IMR-90 (cell line): ENCODE measurements around the gene CD99. TPM values are rescaled to one million over a fixed set of nuclear protein-coding genes. Genes with fewer than 3 reads are reported as not detected.

Experiments
- ATAC-seq: fragments of 200-7000 bp; cut with Tn5 transposase; 2 replicates; pipeline ENCODE4 v1.9.1; 2020; ENCODE audit warnings: low read depth, mild to moderate bottlenecking, moderate library complexity
- BruUV-seq: library from RNA; stranded (reverse); fragments of 400-500 nt; replicated peaks from 2 replicates; lab custom pipeline; 2021; lab: Mats Ljungman, UMichigan
- CTCF ChIA-PET: fragments of 300-600 bp; formaldehyde crosslinking; extraction: SDS; loops from one replicate; lab custom pipeline; 2021; ENCODE audit warnings: antibody characterized with exemption; lab: Yijun Ruan, JAX
- POLR2A ChIA-PET: fragments of 300-600 bp; sonication (Branson Sonifier 250); formaldehyde crosslinking; loops from one replicate; lab custom pipeline; 2022; ENCODE audit warnings: antibody characterized with exemption; ENCODE audit not compliant: unreplicated experiment; lab: Charles Lee
- DNase-seq: peaks from one replicate; pipeline ENCODE4 v3.0.0; 2013
- H2AFZ ChIP-seq: replicated peaks from 2 replicates; pipeline ENCODE3; 2013; ENCODE audit warnings: low read length, mild to moderate bottlenecking; ENCODE audit not compliant: poor library complexity
- H2AK5ac ChIP-seq: 2 replicates; pipeline ENCODE4 v1.6.1; 2013; ENCODE audit warnings: low read depth, low read length, inconsistent platforms
- H2AK9ac ChIP-seq: replicated peaks from 2 replicates; pipeline ENCODE3; 2013; ENCODE audit warnings: mild to moderate bottlenecking, low read depth, low read length, moderate library complexity; ENCODE audit not compliant: poor library complexity
- H2BK120ac ChIP-seq: 2 replicates; pipeline ENCODE4 v1.6.1; 2013; ENCODE audit warnings: low read depth, low read length, inconsistent platforms
- H2BK15ac ChIP-seq: 3 replicates; pipeline ENCODE4 v1.6.1; 2013; ENCODE audit warnings: low read depth, low read length, inconsistent platforms
- H2BK20ac ChIP-seq: 2 replicates; pipeline ENCODE4 v1.6.1; 2013; ENCODE audit warnings: low read depth, mild to moderate bottlenecking, inconsistent platforms, low read length, moderate library complexity
- H2BK5ac ChIP-seq: 2 replicates; pipeline ENCODE4 v1.6.1; 2013; ENCODE audit warnings: mild to moderate bottlenecking, low read depth, low read length, inconsistent platforms; ENCODE audit not compliant: poor library complexity, severe bottlenecking
- H3K14ac ChIP-seq: replicated peaks from 2 replicates; pipeline ENCODE4 v1.6.1; 2013; ENCODE audit warnings: low read depth, low read length, inconsistent platforms
- H3K18ac ChIP-seq: 2 replicates; pipeline ENCODE4 v1.6.1; 2013; ENCODE audit warnings: low read depth, low read length, control low read depth
- H3K23ac ChIP-seq: 2 replicates; pipeline ENCODE4 v1.6.1; 2013; ENCODE audit warnings: low read depth, low read length, inconsistent platforms
- H3K27ac ChIP-seq: 2 replicates; pipeline ENCODE4 v1.5.1; 2013; ENCODE audit warnings: mild to moderate bottlenecking, control low read depth, low read length; ENCODE audit not compliant: insufficient read depth
- H3K27me3 ChIP-seq: 2 replicates; pipeline ENCODE4 v1.6.1; 2013; ENCODE audit warnings: low read length; ENCODE audit not compliant: control insufficient read depth, insufficient read depth
- H3K36me3 ChIP-seq: 2 replicates; pipeline ENCODE4 v1.6.1; 2013; ENCODE audit warnings: low read length, mixed read lengths; ENCODE audit not compliant: control insufficient read depth, insufficient read depth
- H3K4ac ChIP-seq: 2 replicates; pipeline ENCODE4 v1.6.1; 2013; ENCODE audit warnings: low read depth, low read length, inconsistent platforms
- H3K4me1 ChIP-seq: 2 replicates; pipeline ENCODE4 v1.6.1; 2013; ENCODE audit warnings: low read length, mixed read lengths; ENCODE audit not compliant: control insufficient read depth, insufficient read depth
- H3K4me2 ChIP-seq: 2 replicates; pipeline ENCODE4 v1.6.1; 2013; ENCODE audit warnings: low read depth, mild to moderate bottlenecking, control low read depth, low read length, moderate library complexity
- H3K4me3 ChIP-seq: 2 replicates; pipeline ENCODE4 v1.5.1; 2013; ENCODE audit warnings: low read depth, mild to moderate bottlenecking, control low read depth, low read length, moderate library complexity; ENCODE audit not compliant: insufficient read depth
- H3K56ac ChIP-seq: 2 replicates; pipeline ENCODE4 v1.6.1; 2013; ENCODE audit warnings: low read length, inconsistent platforms; ENCODE audit not compliant: insufficient read depth; ENCODE audit errors: extremely low read depth
- H3K79me1 ChIP-seq, 2 experiments: 2 replicates each; pipeline ENCODE4 v1.6.1; 2013; ENCODE audit warnings: low read length in 2 of 2, inconsistent platforms in 1 of 2, low read depth in 1 of 2
- H3K9ac ChIP-seq: 2 replicates; pipeline ENCODE4 v1.6.1; 2013; ENCODE audit warnings: low read depth, low read length, control low read depth
- H3K9me1 ChIP-seq: 2 replicates; pipeline ENCODE4 v1.6.1; 2013; ENCODE audit warnings: low read length, inconsistent platforms; ENCODE audit not compliant: insufficient read depth
- H3K9me3 ChIP-seq: 2 replicates; pipeline ENCODE4 v1.6.1; 2013; ENCODE audit warnings: low read length; ENCODE audit not compliant: control insufficient read depth, insufficient read depth
- H4K20me1 ChIP-seq: 2 replicates; pipeline ENCODE4 v1.6.1; 2013; ENCODE audit warnings: low read length, inconsistent platforms; ENCODE audit not compliant: insufficient read depth
- H4K5ac ChIP-seq: 2 replicates; pipeline ENCODE4 v1.6.1; 2013; ENCODE audit warnings: mild to moderate bottlenecking, low read depth, low read length, control low read depth
- H4K8ac ChIP-seq, 2 experiments: 2 replicates each; pipeline ENCODE4 v1.6.1; 2013; ENCODE audit warnings: low read depth in 2 of 2, low read length in 2 of 2, control low read depth in 1 of 2, inconsistent platforms in 1 of 2
- H4K91ac ChIP-seq: 2 replicates; pipeline ENCODE4 v1.6.1; 2013; ENCODE audit warnings: low read depth, low read length, inconsistent platforms; ENCODE audit not compliant: insufficient read depth
- BHLHE40 ChIP-seq: fragments of 150-350 bp; IDR thresholded peaks from 2 replicates; pipeline ENCODE4 v1.6.1; 2016; ENCODE audit warnings: mild to moderate bottlenecking, low read depth, low read length
- CEBPB ChIP-seq: IDR thresholded peaks from 2 replicates; pipeline ENCODE4 v1.6.1; 2012; ENCODE audit warnings: low read depth, low read length, improper control_type of control experiment
- CHD1 ChIP-seq: IDR thresholded peaks from 2 replicates; pipeline ENCODE4 v1.6.1; 2012; ENCODE audit warnings: low read depth, low read length, improper control_type of control experiment
- CTCF ChIP-seq: conservative IDR thresholded peaks from 2 replicates; pipeline ENCODE4 v1.5.1; 2012; ENCODE audit warnings: mild to moderate bottlenecking, low read depth, low read length, improper control_type of control experiment
- ELK1 ChIP-seq: fragments of 150-350 bp; IDR thresholded peaks from 2 replicates; pipeline ENCODE4 v1.6.1; 2016; ENCODE audit warnings: low read depth, mild to moderate bottlenecking, low read length, moderate library complexity, borderline replicate concordance
- FOS ChIP-seq: fragments of 150-350 bp; IDR thresholded peaks from 2 replicates; pipeline ENCODE4 v1.6.1; 2016; ENCODE audit warnings: low read depth, low read length
- MAFK ChIP-seq: IDR thresholded peaks from 2 replicates; pipeline ENCODE4 v1.6.1; 2012; ENCODE audit warnings: low read depth, low read length, improper control_type of control experiment
- MAZ ChIP-seq: IDR thresholded peaks from 2 replicates; pipeline ENCODE4 v1.6.1; 2012; ENCODE audit warnings: low read depth, mild to moderate bottlenecking, low read length, improper control_type of control experiment, moderate library complexity, borderline replicate concordance
- MXI1 ChIP-seq: IDR thresholded peaks from 2 replicates; pipeline ENCODE4 v1.6.1; 2012; ENCODE audit warnings: low read depth, mild to moderate bottlenecking, low read length, moderate library complexity, borderline replicate concordance
- NFE2L2 ChIP-seq: fragments of 150-350 bp; IDR thresholded peaks from 2 replicates; pipeline ENCODE4 v1.6.1; 2016; ENCODE audit warnings: low read depth, mild to moderate bottlenecking, low read length
- POLR2A ChIP-seq: IDR thresholded peaks from 2 replicates; pipeline ENCODE4 v1.6.1; 2012; ENCODE audit warnings: mild to moderate bottlenecking, low read depth, low read length
- RAD21 ChIP-seq: IDR thresholded peaks from 2 replicates; pipeline ENCODE4 v1.6.1; 2012; ENCODE audit warnings: low read length, improper control_type of control experiment
- RCOR1 ChIP-seq: IDR thresholded peaks from 2 replicates; pipeline ENCODE4 v1.6.1; 2012; ENCODE audit warnings: mild to moderate bottlenecking, low read length, improper control_type of control experiment; ENCODE audit not compliant: insufficient replicate concordance
- RFX5 ChIP-seq: IDR thresholded peaks from 2 replicates; pipeline ENCODE4 v1.8.0; 2012; ENCODE audit warnings: low read depth, mild to moderate bottlenecking, low read length, moderate library complexity
- SMC3 ChIP-seq: fragments of 150-350 bp; IDR thresholded peaks from 2 replicates; pipeline ENCODE4 v1.6.1; 2016; ENCODE audit warnings: low read depth, mild to moderate bottlenecking, antibody characterized with exemption, low read length, moderate library complexity
- USF2 ChIP-seq: fragments of 150-350 bp; IDR thresholded peaks from 2 replicates; pipeline ENCODE4 v1.6.1; 2017; ENCODE audit warnings: mild to moderate bottlenecking, antibody characterized with exemption, low read length, low read depth
- WGBS, 2 experiments: methylation state at CpG; one replicate each; pipeline versions ENCODE4 v1.1.5 to v1.1.7; 2013; ENCODE audit warnings: missing lambda C conversion rate in 2 of 2; ENCODE audit not compliant: insufficient read length in 1 of 2; ENCODE audit errors: extremely low coverage in 2 of 2; 5-methylcytosine and 5-hydroxymethylcytosine counted together
- dilution Hi-C: fragments of 300-500 bp; cut with HindIII; formaldehyde crosslinking; loops from one replicate; pipeline ENCODE4 v1.14.3; 2018; ENCODE audit warnings: low sequenced_read_pairs; ENCODE audit not compliant: unreplicated experiment
- in situ Hi-C: fragments of 300-500 bp; cut with MboI; formaldehyde crosslinking; loops from 3 replicates; pipeline ENCODE4 v1.14.3; 2019; ENCODE audit warnings: low sequenced_read_pairs, inconsistent platforms, mixed read lengths
- intact Hi-C: fragments of 100-400 bp; cut with micrococcal nuclease; formaldehyde crosslinking; loops from 2 replicates; pipeline ENCODE4 v1.10.0; 2022
- polyA plus RNA-seq, 3 experiments: library from polyadenylated mRNA; depleted of rRNA; stranded (reverse); fragments of >200 nt; gene quantifications; 2 replicates each; pipeline ENCODE4 v1.2.3, GENCODE V29; 2012; ENCODE audit warnings: low replicate concordance in 1 of 3
- total RNA-seq: library from RNA; depleted of rRNA; stranded (reverse); fragments of >200 nt; gene quantifications from 2 replicates; pipeline ENCODE4 v1.2.3, GENCODE V29; 2012

CD99 gene
- total and polyA plus RNA-seq, 2 of the 4 experiments (the other 2 are of a cell fraction), result 102 to 369 TPM

DNA sequence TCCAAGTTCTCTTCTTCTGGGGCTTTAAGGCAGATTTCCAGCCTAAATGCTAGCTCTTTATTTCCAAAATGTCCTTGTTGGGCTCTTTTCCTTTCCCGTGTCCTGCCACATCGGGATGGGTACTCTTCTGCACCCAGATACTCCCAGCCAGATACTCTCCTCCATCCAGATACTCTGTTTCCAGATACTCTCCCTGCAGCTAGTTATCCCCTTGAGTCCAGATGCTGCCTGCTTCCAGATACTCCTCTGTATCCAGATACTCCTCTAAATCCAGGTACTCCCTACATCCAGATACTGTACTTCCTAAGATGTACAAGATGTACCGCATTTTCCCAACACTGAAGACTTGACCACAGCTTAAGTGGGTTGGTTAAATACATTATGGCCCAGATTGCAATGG lies 50.3 kb downstream of the CD99 start:
- peaks cover 28% of the 10 kb centered on the region for H3K36me3 ChIP-seq
- dilution Hi-C loops, result no loop called here
- no peak overlapping the region for H3K4ac ChIP-seq
- no peak overlapping the region for H3K4me2 ChIP-seq
- H3K56ac ChIP-seq, result no peak overlapping the region
- H2BK120ac ChIP-seq, result no peak overlapping the region
- H4K91ac ChIP-seq, result no peak overlapping the region
- H3K23ac ChIP-seq, result no peak overlapping the region
- H3K9me1 ChIP-seq, result no peaks in the 10 kb centered on the region
- H2BK5ac ChIP-seq, result no peak overlapping the region
- no TSS peak for BruUV-seq
- 0 out of 4 replicates have a peak, but pooled peaks cover 0 to 4% of the 10 kb centered on the region in 2 experiments for H3K79me1 ChIP-seq
- 100% methylated on average over 2 of the region's 3 CpGs; no CpG with 5 or more reads in 1 of the 2 experiments for WGBS, 2 experiments
- no peak for TF ChIP-seq CHD1
- no peak for TF ChIP-seq MXI1
- TF ChIP-seq ELK1, result no peak
- no peak for TF ChIP-seq MAFK
- no peak for TF ChIP-seq POLR2A
- TF ChIP-seq CTCF, result no peak
- TF ChIP-seq RAD21, result no peak
- no peak for TF ChIP-seq NFE2L2
- TF ChIP-seq RCOR1, result no peak
- TF ChIP-seq USF2, result no peak
- TF ChIP-seq BHLHE40, result no peak
- TF ChIP-seq RFX5, result no peak
- TF ChIP-seq MAZ, result no peak
- TF ChIP-seq FOS, result no peak
- no peak for TF ChIP-seq CEBPB
- no peak for TF ChIP-seq SMC3
- POLR2A ChIA-PET, result no interaction called here
- ATAC-seq, result no peak
- H3K18ac ChIP-seq, result no peak overlapping the region
- no peak overlapping the region for H2AK5ac ChIP-seq
- H4K5ac ChIP-seq, result no peak overlapping the region
- no peak overlapping the region for H4K8ac ChIP-seq
- H3K9ac ChIP-seq, result no peak overlapping the region
- no peaks in the 10 kb centered on the region for H3K4me1 ChIP-seq
- no peak overlapping the region for H3K14ac ChIP-seq
- intact Hi-C loops, result no loop called here
- H2AK9ac ChIP-seq, result no peak overlapping the region
- H2BK20ac ChIP-seq, result no peak overlapping the region
- no peak for DNase-seq
- CTCF ChIA-PET, result no interaction called here
- H3K9me3 ChIP-seq, result no peaks in the 10 kb centered on the region
- H2BK15ac ChIP-seq, result no peak overlapping the region
- no peak overlapping the region for H3K4me3 ChIP-seq
- in situ Hi-C loops, result no loop called here
- H3K27me3 ChIP-seq, result no peaks in the 10 kb centered on the region
- H4K20me1 ChIP-seq, result no peaks in the 10 kb centered on the region; the same call in 1 of the 2 replicates
- no peak overlapping the region for H3K27ac ChIP-seq
- no peak overlapping the region for H2AFZ ChIP-seq
